GM21447 (cell line): Measurements from ENCODE around the gene TACR1.
"Not testable (repeated sequence)": the region's sequence is repeated elsewhere in the genome, so short reads cannot be mapped to it uniquely, and the experiment has no call there.

ENCODE experiments used
- ATAC-seq: cut with Tn5 transposase; IDR thresholded peaks from one replicate; pipeline ENCODE4 v1.9.1; 2021; ENCODE audit not compliant: unreplicated experiment

Gene TACR1

DNA sequence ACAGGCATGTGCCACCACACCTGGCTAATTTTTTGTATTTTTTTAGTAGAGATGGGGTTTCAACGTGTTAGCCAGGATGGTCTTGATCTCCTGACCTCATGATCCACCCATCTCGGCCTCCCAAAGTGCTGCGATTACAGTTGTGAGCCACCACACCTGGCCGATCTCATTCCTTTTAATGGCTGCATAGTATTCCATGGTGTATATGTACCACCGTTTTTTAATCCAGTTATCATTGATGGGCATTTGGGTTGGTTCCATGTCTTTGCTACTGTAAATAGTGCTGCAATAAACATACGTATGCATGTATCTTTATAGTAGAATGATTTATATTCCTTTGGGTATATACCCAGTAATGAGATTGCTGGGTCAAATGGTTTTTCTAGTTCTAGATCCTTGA is 51.4 kb downstream of the TACR1 start:
- not testable (repeated sequence) for ATAC-seq

- ATAC-seq, result no peak
Observed at GRCh38 chr2:75146606-75147332, 52.6 kb downstream of the TACR1 start.

DNA sequence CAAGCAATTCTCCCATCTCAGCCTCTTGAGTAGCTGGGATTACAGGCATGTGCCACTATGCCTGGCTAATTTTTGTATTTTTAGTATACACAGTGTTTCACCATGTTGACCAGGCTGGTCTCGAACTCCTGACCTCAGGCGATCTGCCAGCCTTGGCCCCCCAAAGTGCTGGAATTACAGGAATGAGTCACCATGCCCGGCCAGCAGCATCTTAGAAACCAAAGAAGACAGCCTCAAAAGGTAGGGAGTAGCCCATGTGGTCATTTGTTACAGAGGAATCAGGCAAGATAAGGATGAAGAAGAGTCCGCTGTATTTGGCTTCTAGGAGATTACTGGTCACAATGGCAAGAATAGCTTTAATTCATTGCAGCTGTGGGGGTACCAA is 53.1 kb downstream of the TACR1 start:
- not testable (repeated sequence) for ATAC-seq

DNA sequence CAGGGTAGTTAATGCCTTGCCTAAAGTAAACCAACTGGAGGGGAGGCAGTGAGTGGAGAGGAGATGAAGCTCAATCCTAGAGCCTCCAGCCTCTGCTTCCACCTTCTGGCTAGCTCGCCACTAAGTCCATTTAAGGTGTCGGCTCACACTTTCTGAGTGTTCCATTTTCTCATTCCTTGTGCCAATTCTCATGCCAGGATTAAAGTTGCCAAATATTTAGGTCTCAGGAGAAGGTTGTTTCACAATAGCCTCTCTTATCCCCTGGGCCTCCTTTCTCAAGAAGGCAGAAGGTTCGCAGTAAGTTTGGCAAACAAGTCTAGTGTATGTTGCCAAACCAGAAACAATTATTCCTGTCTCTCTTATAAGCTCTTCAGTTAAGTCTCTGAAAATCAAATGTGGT is 57.2 kb downstream of the TACR1 start:
- ATAC-seq, result no peak

- ATAC-seq, result no peak
Observed at GRCh38 chr2:75140288-75140687, 59.0 kb downstream of the TACR1 start.

DNA sequence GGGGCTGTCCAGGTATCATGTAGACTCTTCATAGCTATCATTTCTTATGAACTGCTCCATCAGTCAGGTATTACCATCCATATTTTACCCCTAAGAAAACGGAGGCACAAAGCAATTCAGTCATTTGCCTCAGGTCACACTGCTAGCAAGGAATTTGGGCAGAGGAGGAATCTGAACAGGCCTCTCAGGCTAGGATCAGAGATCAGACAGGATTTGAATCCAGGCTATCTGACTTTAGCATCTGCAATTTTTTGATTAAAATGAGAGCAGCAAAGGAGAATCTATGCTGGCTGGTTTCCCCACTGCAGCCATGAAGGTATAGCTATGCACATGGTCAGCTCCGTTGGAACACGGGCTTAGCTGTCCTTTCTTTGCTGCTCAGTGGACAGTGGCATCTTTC is 60.1 kb downstream of the TACR1 start:
- no peak for ATAC-seq

- no peak for ATAC-seq
Observed at GRCh38 chr2:75138528-75138927, 60.8 kb downstream of the TACR1 start.

GRCh38 chr2:75135776-75136400 is 63.4 kb downstream of the TACR1 start:
- no peak for ATAC-seq

GRCh38 chr2:75134860-75135259 is 64.5 kb downstream of the TACR1 start:
- ATAC-seq, result no peak

GRCh38 chr2:75133621-75134570 is 65.4 kb downstream of the TACR1 start:
- no peak for ATAC-seq

- no peak for ATAC-seq
Observed at GRCh38 chr2:75130171-75130570, 69.1 kb downstream of the TACR1 start.

GRCh38 chr2:75123876-75124275 is 75.4 kb downstream of the TACR1 start:
- ATAC-seq, result no peak

GRCh38 chr2:75113231-75113869 is 86.0 kb downstream of the TACR1 start:
- ATAC-seq, result no peak

DNA sequence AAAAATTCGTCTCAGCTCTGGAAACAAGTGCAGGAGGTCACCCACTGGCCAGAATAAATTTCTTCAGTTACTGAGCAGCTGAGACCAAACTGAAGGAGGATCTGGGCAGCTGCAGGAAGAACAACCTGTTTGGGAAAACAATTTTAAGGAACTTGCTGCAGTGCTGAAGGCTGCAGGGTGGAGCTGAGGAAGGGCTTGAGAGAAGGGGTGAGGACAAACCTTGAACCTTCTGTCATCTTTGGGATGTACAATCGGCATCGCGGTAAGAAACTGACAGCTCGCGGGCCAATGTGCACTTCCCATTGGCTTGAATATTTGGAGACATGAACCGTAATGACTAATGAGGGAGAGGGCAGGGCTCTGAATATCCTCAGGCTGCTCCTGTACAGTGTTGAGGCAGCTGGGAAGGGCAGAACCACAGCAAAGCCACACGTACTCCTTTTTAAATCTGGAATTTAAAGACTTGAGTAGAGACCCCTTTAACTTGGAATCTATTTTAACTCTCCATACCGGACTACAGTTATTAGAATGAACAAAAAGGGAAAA is 90.3 kb downstream of the TACR1 start:
- ATAC-seq, result no peak

DNA sequence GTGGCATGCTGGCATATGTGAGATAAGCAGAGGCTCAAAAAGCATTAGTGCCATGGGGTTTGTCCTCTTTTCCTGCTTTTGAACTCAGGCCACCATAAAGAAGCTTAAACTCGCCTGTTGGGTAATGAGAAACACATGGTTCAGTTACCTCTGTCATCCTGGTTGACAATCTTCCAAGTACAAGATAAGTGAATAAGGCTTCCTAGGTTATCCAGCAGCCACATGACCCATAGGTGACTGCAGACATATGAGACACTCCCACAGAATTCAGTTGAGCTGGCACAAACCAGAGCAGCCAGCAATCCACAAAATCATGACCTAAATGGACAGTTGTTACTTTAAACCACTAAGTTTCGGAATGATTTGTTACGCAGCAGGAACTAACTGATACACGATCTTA is 97.3 kb downstream of the TACR1 start:
- no peak for ATAC-seq

DNA sequence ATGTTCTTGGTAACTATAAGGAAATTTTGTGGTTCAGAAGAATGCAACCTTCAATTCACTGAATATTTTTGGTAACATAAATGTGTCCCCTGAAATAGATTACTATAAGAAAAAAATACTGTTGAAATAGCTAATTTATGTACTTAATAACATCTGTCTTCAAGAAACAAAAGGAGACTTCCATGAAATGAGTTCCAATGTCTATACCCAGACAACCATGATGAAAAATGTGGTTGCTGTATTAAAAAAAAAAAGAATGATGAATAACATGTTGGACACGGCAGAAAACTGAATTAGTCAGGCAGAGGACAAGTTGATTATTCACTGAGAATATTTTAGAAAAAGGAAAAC is 98.5 kb downstream of the TACR1 start:
- ATAC-seq, result no peak

GRCh38 chr2:75100011-75100800 is 99.1 kb downstream of the TACR1 start:
- ATAC-seq, result no peak

DNA sequence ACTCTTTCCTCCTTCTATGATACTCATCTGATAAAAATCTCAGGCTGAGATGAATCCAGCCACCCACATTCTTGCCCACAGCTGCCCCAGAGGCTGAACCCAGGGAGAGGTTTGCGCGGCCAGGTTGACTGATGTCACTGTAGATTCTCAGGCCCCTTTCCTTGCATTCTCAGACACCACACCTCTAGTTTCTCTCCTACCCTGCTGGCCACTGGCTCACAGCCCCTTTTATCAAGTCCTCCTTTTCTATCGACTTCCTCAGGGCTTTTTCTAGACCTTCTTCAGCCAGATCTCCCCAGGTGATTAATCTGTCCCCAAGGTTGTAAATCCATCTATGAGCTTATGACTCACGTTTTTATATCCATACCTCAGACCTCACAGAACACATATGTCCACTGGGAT is 99.8 kb downstream of the TACR1 start:
- no peak for ATAC-seq

GRCh38 chr2:75098856-75099255 is 100.5 kb downstream of the TACR1 start:
- no peak for ATAC-seq

- no peak for ATAC-seq
Observed at GRCh38 chr2:75097831-75098230, 101.5 kb downstream of the TACR1 start.
